Measurements from ENCODE around the gene GRIK3.

- TF ChIP-seq TFCP2L1 (CRISPR knock-in tag; IDR thresholded peaks at IDR 0.05) (no peak), CTCF (IDR thresholded peaks at IDR 0.05) (no peak), RFX5 (IDR thresholded peaks at IDR 0.05) (no peak), MAX (IDR thresholded peaks at IDR 0.05) (no peak), REST (IDR thresholded peaks at IDR 0.05) (no peak), ESRRA (IDR thresholded peaks at IDR 0.05; ENCODE audit: borderline replicate concordance, low read length) (no peak), POLR2A (IDR thresholded peaks at IDR 0.05; ENCODE audit: low read length) (no peak), PBX3 (IDR thresholded peaks at IDR 0.05) (no peak), MAFK (IDR thresholded peaks at IDR 0.05; ENCODE audit: partially characterized antibody) (no peak), EP300 (IDR thresholded peaks at IDR 0.05) (no peak)
Observed at GRCh38 chr1:36836916-36837315, 197.4 kb downstream of the GRIK3 start.
